GM21576 (cell line): ENCODE data around the gene ADCYAP1R1.

Experiments
- ATAC-seq: cut with Tn5 transposase; IDR thresholded peaks from one replicate; pipeline ENCODE4 v1.9.1; 2021; ENCODE audit warnings: mild to moderate bottlenecking, moderate library complexity; ENCODE audit not compliant: unreplicated experiment

Gene ADCYAP1R1

DNA sequence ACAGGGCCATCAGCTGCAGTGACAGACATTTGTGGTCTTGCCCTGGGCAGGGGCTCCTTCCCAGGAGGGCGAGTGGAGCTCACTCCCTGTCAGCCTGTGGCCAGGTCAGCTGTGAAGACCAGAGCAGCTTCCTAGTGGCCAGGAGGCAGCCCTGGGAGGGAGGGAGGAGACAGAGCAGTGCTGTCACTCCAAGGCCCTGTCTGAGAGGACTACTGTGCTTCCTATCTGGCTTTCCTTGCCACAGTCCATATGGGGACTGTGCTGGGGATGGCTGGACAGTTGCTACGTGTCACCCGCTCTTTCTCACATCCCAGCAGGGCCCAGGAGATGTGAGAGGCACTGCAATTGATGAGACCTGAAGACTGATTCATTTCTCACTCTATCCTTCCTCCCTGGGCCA is 15.2 kb upstream of the ADCYAP1R1 start:
- ATAC-seq = no peak

DNA sequence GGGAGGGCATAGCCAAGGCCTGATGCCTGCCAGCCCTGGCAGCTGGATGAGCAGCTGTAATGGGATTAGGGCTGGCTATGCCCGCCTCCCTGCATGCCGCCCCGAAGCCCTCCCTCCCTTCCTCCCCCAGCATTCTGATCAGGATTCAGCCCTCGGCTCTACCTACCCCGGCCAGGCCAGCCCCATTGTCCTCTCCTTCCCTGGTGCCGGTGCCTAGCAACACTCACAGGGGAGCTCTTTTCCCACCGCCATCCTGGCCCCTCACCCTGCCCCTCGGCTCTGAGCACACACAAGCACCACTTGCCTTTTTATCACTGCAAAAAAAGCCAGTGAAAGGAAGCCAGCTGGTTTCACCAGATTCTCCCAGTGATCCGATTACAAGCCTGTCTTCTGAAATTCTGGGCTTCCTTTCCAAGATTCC is 9.0 kb upstream of the ADCYAP1R1 start:
- ATAC-seq = no peak

DNA sequence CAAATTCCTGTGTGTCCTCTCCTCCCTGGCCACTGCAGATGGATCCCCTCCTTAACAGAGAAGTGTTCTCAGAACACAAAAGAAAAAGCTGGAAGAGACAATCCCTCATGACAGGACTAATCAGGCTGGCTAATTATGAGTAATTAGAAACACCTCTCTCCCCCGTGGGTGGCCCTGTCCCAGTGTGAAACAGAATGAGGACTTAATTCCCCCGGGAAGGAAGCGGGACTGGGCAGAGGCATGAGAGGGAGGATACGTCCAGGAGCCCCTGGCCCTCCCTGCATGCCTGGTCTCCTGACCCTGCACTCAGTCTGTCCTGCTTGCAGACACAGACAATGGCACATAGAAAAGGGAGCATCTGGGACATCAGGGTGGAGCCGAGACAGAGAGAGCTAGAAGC is 7.6 kb upstream of the ADCYAP1R1 start:
- ATAC-seq = no peak

DNA sequence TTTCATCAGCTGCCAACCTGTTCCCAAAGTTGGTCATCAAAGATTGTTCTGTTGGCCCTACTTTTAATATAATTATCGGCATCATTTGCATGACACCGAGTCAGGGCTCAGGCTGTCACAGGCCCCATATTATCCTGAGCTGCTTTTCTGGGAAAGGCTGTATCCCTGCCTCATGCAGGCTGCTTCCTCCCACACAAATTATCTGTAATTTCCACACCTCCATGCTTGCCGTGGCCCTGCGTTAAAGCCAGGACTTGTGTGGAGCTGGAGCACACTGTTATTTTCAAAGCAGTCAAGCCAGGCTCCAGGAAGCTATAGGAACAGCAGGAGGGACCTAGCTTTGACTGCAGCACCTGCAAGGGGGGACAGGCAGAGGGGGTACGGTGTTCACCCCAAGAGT is 5.4 kb upstream of the ADCYAP1R1 start:
- no peak for ATAC-seq

DNA sequence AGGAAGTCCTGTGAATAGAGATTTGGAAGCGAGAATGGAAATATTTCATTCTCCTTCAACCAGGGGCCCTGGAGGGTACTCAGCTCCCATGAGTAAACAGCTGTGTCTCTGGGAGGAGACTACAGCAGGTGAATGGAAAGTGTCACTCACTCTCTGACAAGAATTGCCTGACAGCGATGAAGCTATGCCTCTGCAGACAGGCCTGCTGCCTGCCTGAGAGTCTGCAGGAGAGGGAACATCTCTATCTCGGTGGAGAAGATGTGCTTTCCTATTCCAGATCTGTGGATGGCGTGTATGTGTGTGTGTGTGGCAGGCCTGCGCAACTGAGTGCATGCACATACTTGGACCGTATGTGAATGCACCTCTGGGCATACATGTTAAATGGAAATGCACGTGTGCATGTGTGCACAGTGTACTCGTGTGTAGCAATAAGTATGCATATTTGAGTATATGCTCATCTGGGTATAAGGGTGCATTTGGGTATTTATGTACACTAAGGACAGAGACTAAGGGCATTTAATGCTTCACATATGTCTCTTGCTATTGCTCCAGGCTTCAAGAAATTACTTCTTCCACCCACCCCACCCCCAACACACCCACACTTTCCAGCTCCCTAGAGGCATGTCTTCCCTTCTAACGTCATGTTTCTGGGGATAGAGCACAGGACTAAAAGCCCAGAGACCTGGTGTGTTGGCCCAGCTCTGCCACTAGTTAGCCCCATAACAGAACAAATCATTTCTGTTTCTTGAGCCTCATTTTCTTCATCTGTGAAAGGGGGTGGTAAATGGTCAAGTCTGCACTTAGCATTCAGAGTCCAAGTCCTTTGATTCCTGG is 4.6 kb upstream of the ADCYAP1R1 start:
- ATAC-seq = no peak

DNA sequence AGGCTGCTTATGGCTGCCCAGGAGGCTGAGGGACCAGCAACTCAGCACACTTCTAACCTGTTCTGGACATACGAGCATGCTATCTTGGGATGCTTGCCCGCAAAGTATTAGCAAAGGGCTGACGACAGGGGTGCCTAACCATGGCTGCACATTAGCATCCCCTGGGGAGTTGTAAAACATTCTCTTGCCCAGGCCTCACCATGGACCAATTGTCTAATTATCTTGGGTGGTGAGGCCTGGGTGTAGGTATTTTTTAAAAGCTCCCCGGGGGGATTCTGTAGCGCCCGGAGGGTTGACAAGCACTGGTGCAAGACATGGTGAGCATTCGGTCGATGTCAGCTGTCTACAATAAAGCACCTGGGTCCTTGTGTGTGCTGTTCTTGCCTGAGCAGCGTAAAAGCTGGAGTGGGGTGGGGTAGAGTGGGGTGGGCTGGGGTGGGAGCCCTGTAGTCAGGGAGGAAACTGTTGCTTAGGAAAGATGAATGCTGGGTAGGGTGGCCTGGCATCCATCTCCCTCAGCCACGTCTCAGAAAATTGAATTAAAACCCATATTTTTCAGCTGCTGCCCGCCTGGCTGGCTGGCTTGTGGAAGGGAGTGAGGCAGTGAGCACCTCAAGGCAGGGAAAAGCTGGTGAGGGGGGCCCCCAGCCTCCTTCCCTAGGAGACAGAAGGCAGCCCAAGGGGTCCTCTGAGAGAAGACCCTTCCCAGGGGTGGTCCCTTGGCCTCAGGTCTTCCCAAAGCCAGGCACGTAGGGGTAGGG is 2.9 kb upstream of the ADCYAP1R1 start:
- no peak for ATAC-seq

DNA sequence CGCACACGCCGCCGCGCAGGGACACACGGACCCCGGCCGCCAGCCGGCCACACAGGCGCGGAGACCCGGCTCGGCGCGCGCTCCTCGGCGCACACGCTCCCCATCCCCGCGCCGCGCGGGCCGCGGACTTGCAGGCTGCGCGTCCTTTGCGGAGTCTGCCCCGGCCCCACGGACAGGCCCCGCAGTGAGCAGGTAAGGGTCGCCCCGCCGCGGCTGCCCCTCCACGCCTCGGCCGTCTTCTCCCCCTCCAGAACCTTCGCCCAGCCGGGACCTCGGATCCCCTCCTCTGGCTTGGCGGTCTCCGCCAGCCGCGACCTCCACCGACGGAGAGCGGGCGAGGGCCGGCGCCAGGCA is 356 bp downstream of the ADCYAP1R1 start:
- ATAC-seq = no peak

DNA sequence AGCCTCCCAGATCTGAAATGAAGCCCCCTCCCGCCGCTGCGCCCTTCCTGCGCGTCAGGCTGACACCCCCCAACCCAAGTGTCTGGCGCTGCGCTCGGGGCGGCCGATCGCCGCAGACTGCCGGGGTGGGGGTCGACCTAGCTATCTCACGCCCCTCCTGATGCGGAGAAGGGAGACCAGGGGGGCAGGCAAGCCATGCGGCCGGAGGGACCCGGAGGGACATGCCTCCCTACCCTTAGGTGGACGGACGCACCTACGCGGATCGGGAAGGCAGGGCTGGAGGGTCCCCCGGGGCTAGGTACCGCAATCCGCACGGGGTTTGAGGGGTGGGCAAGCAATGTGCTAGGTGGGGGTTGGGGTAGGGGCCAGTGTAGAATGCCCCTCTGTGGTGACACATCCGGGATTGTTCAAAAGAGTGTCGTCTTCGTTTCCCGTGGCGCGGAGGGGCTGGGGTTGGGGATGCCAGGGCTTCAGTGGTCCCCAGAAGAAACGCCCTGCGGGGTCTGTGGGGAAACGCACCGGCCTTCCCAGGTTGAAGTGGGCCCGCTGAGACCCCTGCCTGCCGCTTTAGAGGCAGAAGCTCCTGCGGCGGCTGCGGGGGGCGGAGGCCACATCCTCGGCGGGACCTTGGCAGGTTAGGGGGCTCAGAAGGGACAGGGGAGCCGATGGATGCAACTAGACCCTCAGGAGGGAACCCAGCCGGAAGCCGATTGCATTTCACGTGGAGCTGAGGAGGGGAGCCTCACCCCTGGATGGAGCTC is 913 bp downstream of the ADCYAP1R1 start:
- ATAC-seq = no peak

DNA sequence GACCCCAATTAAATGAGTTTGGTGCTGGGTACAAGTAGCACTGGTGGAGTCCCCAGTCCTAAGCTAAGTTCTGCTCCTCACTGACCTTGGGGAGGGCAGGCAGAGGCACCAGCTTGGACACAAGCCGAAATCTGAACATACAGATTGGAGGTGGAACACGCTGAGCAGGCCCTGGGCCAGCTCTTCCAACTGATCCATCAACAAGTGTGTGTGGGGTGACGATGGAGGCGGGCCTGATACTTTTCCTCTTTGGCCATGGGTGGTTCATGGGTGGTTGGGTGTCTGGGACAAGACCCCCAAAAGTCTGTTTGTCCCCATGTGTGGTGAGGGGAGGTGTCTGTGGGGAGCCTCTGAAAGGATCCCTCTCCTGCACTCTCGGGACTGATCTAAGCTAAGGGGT is 1.9 kb downstream of the ADCYAP1R1 start:
- ATAC-seq = no peak

DNA sequence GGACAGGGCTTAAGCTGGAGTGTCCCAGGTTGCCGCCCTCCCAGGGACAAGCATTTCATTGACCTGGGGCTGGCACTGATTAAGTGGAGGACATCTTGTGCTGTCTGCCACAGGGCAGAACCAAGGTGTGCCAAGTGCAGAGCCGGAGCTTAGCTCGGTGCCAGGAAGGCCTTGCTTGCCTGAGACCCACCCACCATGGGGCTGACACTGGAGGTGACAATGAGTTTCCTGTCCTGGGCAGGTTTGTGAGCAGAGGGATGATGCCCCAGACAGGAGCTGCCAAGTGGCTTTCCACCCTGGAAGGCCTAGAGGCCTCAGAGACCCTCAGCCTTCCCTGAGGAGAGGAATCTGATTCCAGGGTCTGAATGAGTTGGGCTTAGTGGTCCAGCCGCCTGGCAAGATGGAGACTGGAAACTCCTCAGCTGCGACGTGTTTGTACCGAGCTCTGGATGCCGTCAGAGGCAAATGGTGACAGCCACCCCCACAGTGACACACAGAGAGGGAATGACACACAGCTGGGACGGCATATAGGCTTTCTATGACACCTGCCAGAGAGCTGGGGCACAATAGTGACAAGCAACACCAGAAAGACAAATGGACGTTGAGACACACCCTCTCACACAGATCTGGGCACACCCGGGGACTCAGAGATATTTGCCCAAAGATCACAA is 2.6 kb downstream of the ADCYAP1R1 start:
- ATAC-seq = no peak

DNA sequence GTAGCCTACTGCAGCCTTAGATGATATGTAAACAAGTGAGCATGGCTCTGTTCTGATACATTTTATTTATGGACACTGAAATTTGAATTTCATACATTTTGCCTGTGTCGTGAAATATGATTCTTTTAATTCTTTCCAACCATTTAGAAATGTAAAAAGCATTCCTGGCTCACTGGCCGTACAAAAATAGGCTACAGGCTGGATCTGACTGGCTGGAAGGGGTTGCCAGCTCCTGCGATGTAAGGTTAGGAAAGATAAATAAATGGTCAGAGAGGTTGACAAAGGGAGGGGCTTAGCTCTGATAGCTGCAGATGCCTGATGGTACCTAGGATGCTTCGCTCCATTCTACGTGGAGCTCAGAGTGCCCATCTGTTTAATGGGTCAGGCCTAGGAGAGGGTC is 3.4 kb downstream of the ADCYAP1R1 start:
- no peak for ATAC-seq

DNA sequence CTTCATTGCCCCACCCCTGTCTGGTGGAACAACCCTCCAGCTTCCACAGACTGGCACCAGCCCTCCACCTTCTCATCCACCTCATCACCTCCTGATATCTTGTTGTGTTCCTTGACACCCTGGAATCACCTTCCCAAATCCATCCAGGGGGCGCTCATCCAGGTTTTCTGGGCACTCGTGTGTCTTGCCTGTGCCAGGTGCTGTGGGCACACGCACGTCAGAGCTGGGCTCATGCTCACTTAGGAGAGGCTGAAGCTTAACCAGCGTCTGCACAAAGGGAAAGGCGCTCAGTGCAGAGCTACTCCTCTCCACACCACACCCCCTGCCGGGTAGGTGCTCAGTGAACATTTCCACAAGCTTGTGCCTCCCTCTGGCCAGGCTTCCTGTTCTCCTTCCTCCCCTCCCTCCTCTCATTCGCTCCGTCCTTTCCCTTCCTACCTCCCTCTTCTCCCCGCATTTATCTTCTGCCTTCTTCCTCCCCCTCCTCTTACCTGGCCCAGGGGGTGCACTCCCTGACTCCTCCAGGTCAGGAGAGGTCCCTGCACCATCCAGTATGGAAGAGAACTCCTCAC is 4.8 kb downstream of the ADCYAP1R1 start:
- ATAC-seq = no peak

DNA sequence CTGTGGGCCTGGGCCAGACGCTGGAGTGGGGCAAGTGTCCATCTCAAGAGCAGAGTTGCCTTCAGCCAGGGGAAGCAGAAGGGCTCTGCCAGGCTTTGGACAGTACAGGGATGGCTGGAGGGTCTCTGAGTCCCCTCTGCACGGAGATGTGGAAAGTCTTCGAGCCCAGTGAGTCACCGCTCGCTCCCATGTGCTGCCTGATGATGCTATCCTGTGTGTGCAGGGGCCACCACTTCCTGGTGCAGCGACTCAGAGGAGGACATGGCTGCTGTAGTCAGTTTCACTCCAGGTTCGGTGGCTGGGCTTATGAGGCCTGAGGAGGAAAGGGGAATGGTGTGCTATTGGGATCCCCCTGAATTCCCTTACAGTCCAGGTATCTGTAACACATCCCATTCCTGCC is 6.0 kb downstream of the ADCYAP1R1 start:
- ATAC-seq = no peak

DNA sequence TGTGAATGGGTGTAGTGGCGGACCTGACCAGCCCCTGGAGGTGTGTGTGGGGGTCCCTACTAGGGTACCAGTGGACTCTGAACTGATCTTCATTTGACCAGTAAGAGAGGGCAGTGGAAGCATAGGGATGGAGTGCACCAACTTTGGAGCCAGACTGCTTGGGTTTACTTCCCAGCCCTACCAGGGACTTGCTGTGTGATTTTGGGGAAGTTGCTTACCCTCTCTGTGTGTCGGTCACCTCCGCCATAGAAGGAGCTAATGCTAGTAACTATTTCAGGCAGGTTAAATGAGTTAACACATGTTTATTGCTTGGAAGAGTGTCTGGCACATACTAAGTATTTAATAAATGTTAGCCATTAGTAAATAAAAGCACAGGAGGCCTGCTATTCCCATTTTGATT is 6.6 kb downstream of the ADCYAP1R1 start:
- no peak for ATAC-seq

DNA sequence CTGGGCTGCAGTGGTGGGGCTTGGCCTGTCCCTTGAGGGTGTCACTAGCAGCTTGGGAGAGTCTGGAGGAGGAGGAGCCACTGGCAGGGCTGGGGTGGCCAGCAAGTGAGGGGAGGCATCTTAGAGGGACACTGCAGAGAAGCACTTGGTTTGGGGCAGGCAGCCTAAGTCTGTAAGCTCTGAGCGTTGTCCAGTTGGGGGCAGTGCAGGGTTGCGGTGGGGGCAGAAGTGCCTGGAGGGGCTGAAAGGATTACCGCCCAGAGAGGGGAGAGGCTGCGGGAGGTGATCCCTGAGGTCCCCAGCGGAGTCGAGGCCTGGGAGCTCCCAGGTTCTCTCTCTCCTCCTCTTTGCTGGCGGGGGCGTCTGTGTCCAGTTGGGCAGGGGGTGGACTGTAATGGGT is 7.4 kb downstream of the ADCYAP1R1 start:
- ATAC-seq = no peak

DNA sequence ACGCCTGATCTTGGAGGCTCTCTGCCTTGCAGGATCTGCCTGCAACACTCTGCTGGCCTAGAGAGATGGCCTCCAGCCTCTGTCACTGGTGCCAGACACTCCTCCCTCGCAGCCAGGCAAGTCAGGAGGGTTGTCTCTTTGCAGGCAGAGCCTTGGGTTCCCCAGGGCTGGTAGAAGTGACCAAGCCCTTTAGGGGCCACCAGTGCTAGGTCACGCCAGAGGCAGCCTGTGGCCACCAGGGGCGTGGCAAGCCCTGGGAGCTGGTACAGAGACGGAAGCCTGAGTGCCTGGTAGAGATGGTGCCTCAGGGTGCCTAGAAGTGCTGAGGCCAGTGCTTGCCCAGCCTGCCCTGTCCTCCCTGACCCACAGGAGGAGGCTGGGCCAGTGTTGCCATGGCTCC is 9.1 kb downstream of the ADCYAP1R1 start:
- no peak for ATAC-seq

DNA sequence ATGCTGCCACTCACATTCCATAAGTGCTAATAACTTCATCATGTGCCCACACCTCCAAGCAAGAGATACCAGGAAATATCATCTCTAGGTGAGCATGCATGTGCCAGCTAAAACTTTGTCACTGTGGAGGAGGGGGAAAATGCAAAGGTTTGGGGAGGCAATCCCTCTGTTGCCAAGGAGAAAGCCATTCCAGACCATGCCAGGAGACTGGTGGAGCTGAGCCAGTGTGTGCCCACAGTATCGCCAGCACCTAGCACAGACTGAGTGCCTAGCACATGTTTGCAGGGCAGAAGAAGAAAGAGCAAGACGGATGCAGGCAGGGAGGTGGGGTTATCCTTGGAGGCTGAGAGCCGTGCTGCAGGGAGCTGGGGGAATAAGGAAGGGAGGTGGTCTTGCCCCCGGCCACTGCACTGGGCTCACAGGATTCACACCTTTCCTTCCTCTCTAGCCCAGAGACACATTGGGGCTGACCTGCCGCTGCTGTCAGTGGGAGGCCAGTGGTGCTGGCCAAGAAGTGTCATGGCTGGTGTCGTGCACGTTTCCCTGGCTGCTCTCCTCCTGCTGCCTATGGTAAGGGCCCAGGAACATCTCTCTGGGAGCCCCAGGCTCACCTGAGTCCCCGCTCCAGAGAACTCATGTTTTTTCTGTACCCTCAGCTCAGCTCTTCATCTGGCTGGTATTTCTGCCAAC is 10.8 kb downstream of the ADCYAP1R1 start:
- no peak for ATAC-seq

DNA sequence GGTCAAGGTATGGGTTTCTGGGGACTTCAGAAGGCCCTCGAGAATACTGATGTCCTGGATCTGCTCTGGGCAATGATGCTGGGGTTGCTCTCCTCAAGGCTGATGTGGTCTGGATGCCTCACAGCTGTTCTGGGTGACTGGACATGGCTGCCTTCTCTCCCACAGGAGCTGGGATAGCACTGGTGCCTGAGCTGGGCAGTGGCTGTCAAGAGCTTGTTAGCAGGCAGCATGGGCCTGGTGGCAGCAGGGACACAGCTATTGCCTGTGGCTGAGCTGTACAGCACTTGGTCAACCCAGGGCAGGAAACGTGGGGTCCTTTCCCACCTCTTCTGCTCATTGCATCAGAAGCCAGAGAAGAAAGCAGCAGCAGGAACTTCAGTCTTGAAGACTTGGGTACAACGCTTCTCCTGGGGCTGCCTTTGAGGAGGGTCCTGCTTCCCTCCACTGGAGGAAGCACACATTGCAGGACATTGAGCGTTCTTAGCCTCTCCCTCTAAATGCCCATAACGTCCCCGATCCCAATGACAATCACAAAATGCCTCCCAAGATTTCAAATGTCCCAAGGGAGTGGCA is 13.0 kb downstream of the ADCYAP1R1 start:
- no peak for ATAC-seq

DNA sequence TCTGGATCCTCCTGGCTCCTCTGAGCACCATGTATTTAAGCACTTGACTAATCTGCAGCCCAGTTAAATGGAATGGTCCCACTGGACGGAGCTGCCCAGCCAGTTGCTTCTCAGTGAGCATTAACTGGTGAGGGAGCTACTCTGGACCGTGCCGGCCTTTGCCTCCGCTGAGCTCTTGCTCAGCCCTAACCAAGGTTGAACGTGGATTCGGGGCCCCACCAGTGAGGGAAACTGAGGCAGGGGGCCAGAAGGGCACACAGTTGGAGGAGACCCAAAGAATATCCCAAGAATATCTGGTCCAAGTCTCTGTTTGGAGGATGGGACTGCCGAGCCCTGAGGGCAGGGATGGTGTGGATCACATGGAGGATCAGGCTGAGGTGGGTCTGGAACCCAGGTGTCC is 13.7 kb downstream of the ADCYAP1R1 start:
- no peak for ATAC-seq
